Effector memory CD4-positive, alpha-beta T cell (primary cell): ENCODE results near the gene RNPEPL1.

Experiments used
- DNase-seq, 3 donors: peaks; one replicate each; pipeline ENCODE4 v3.0.0-alpha.2; 2020
- H3K27ac ChIP-seq: 2 replicates; pipeline ENCODE4 v1.7.0; 2013; ENCODE audit warnings: mild to moderate bottlenecking, low read length, moderate library complexity; ENCODE audit not compliant: insufficient read depth, poor library complexity, severe bottlenecking
- H3K27me3 ChIP-seq: replicated peaks from 2 replicates; pipeline ENCODE4 v1.7.0; 2013; ENCODE audit warnings: mild to moderate bottlenecking, low read length; ENCODE audit not compliant: insufficient read depth, control insufficient read depth, poor library complexity, severe bottlenecking
- H3K36me3 ChIP-seq: 2 replicates; pipeline ENCODE4 v1.7.0; 2013; ENCODE audit warnings: mild to moderate bottlenecking, low read length, moderate library complexity; ENCODE audit not compliant: control insufficient read depth, insufficient read depth
- H3K4me1 ChIP-seq: 2 replicates; pipeline ENCODE4 v1.7.0; 2013; ENCODE audit warnings: low read length, mild to moderate bottlenecking; ENCODE audit not compliant: control insufficient read depth, insufficient read depth, poor library complexity, severe bottlenecking
- H3K4me3 ChIP-seq: 2 replicates; pipeline ENCODE4 v1.7.0; 2013; ENCODE audit warnings: low read length, low read depth, mild to moderate bottlenecking; ENCODE audit not compliant: insufficient read depth, poor library complexity, severe bottlenecking
- H3K9me3 ChIP-seq: 2 replicates; pipeline ENCODE4 v1.7.0; 2013; ENCODE audit warnings: mild to moderate bottlenecking, low read length, moderate library complexity; ENCODE audit not compliant: control insufficient read depth

Gene RNPEPL1

DNA sequence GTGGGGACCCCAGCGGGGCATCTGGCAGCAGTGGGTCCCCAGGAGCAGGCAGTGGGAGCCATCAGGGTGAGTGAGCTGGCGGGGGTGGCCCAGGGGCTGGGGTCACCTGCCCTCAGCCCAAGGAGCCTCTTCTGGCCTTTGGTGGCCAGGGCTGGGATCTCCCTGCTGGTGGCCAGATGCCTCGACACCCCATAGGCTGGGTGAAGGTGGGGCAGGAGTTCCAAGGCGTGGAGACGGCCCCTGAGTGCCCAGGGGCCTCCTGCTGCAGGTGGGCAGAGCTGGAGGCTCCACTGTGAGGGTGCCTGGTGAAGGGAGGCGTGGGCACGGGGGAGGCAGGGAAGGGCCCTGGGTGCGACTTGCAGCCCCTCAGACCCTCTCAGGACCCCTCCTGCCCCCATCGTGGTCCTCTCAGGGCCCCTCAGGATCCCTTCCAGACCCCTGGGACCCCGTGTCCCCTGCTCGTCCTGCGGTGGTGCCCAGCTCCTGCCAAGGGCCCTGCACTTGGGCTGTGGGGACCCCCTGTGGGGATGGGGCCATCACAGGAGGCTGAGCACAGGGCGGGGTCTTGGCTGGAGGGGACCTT, 52.0 kb downstream of the RNPEPL1 start:
- DNase-seq = no peak
- Histone ChIP-seq H3K27ac (peak overlapping the region; percentile 35), H3K9me3 (no peaks in the 10 kb centered on the region), H3K4me3 (no peak overlapping the region), H3K4me1 (peaks cover 45% of the 10 kb centered on the region), H3K27me3 (no peaks in the 10 kb centered on the region), H3K36me3 (no peaks in the 10 kb centered on the region)

DNA sequence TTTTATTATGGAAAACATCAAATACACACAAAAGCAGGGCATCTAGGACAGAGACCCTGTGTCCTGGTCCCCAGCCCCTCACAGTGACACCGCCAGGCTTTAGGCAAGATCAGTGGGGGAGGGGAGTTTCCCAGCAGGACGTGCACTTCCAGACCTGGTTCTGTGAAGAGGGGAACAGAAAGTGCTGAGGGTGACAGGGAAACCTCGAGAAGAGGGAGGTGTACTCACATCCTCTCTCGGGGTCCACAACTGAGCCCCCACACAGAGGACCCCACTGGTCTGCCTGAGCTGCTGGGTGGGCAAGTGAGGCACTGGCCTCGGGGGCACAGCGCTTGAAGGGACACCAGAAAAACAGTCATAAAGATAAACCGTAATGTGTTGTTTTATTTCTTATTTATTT, 52.6 kb downstream of the RNPEPL1 start:
- H3K27ac ChIP-seq = peak overlapping the region; percentile 35
- peaks cover 51% of the 10 kb centered on the region for H3K4me1 ChIP-seq
- H3K9me3 ChIP-seq = no peaks in the 10 kb centered on the region
- H3K36me3 ChIP-seq = no peaks in the 10 kb centered on the region
- H3K4me3 ChIP-seq = no peak overlapping the region
- no peaks in the 10 kb centered on the region for H3K27me3 ChIP-seq
- DNase-seq = no peak

GRCh38 chr2:240622060-240622411, 53.8 kb downstream of the RNPEPL1 start:
- DNase-seq = no peak
- no peaks in the 10 kb centered on the region for H3K27me3 ChIP-seq
- H3K27ac ChIP-seq = peak overlapping the region; percentile 88
- no peaks in the 10 kb centered on the region for H3K36me3 ChIP-seq
- peaks cover 63% of the 10 kb centered on the region for H3K4me1 ChIP-seq
- H3K4me3 ChIP-seq = no peak overlapping the region
- no peaks in the 10 kb centered on the region for H3K9me3 ChIP-seq

GRCh38 chr2:240622531-240623235, 54.4 kb downstream of the RNPEPL1 start:
- DNase-seq = peak in 2 of 3 donors; percentile 38 to 44
- Histone ChIP-seq H3K9me3 (no peaks in the 10 kb centered on the region), H3K4me3 (no peak overlapping the region), H3K27ac (peak overlapping the region; percentile 88), H3K4me1 (peaks cover 69% of the 10 kb centered on the region), H3K36me3 (no peaks in the 10 kb centered on the region), H3K27me3 (no peaks in the 10 kb centered on the region)

GRCh38 chr2:240623531-240624010, 55.3 kb downstream of the RNPEPL1 start:
- Histone ChIP-seq H3K27me3 (no peaks in the 10 kb centered on the region), H3K4me3 (no peak overlapping the region), H3K27ac (peak overlapping the region; percentile 88), H3K4me1 (peaks cover 74% of the 10 kb centered on the region), H3K9me3 (no peaks in the 10 kb centered on the region), H3K36me3 (no peaks in the 10 kb centered on the region)
- DNase-seq = no peak

DNA sequence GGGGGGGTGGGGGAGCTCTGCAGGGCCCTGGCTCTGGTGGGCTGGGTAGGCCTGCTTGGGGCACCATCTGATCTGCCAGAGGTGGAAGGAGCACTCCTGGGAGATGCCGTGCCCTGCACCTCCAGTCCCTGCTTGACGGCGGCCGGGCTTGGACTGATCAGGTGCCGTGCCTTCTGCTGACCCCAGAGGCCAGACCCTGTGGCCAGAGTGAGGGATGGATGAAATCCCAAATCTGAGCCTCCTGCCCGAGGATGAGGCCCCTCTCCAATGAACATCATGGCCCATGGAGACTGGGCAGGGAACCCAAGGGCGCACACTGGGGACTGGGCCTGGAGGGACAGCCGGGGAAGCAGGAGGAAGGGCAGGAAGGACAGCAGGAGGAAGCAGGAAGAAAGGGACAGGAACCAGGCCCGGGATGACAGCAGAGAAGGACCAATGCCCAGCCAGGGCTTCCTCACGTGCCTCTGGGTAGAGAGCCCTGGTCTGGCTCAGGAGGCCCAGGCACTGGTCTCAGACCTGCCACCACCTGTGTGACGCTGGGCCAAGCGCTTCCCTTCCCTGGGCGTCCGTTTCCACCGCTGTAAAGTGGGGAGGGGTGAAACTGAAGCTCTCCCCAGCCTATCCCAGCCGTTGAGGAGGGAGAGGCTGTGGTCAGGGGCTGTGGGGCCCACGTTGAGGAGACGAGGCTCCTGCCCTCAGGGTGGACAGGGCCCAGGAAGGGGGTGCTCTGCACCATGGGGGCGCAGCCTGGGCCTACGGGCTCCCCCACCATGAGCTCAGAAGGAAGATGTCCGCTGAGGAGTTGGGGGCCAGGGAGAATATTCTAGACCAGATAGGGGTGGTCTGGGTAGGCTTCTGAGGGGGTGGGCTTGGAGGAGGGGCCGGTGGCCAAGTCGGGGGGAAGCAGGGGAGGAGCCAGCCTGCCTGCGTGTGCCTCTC, 56.0 kb downstream of the RNPEPL1 start:
- Histone ChIP-seq H3K36me3 (no peaks in the 10 kb centered on the region), H3K27ac (peak overlapping the region; percentile 88), H3K9me3 (no peaks in the 10 kb centered on the region), H3K27me3 (no peaks in the 10 kb centered on the region), H3K4me3 (no peak overlapping the region), H3K4me1 (peaks cover 74% of the 10 kb centered on the region)
- no peak for DNase-seq

- Histone ChIP-seq H3K27ac (peak within 1 kb of the TSS; percentile 88), H3K9me3 (no peaks in the 10 kb centered on the region), H3K27me3 (no peaks in the 10 kb centered on the region), H3K36me3 (no peaks in the 10 kb centered on the region), H3K4me1 (peaks cover 74% of the 10 kb centered on the region), H3K4me3 (no peak within 1 kb of the TSS)
- peak; percentile 73 to 91 (median 86) for DNase-seq
Measured at GRCh38 chr2:240624950-240625621, 56.8 kb downstream of the RNPEPL1 start, which contains the start of gene GPR35. TSS of gene GPR35 (plus strand) at chr2:240625480. CDS start at chr2:240629953, 4,473 bp downstream.

DNA sequence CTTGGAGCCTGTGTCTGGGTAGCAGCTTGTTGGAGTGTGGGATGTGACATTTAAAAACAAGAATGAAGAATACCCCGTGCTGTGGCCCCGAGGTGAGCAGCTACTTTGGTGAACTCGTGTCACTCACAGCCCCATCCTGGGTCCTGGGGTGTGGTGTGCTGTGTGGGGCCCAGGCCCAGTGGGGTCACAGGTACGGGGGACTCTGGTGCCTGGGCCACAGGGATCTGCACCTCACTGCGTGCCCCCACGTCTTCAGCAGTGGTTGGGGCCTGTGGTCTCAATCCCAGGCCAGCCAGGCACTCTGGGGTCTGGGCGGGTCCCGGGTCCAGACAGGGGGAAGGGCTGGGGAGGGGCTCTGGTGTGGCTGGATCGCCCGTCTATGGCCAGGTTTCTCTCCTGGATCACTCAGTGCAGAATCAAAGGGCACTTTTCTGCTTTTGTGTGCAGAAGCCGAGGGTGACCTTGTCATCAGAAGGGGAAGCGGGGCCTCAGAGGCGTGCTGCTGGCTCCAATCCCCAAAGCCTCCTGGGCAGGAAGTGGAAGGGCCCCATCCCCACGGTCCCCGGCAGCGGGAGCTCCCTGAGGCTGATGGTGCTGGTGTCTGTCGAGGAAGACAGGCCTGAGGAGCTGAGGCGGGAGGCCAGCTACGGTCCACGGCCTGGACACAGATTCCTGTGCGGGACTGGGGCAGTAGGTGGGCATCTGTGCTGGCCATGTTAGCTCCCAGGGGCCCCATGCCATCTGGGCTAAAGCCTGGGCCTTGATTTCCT, 58.4 kb downstream of the RNPEPL1 start:
- no peaks in the 10 kb centered on the region for H3K27me3 ChIP-seq
- H3K27ac ChIP-seq = peak overlapping the region; percentile 88
- DNase-seq = no peak
- no peaks in the 10 kb centered on the region for H3K9me3 ChIP-seq
- H3K4me3 ChIP-seq = no peak overlapping the region
- H3K4me1 ChIP-seq = peaks cover 64% of the 10 kb centered on the region
- H3K36me3 ChIP-seq = no peaks in the 10 kb centered on the region
